Endothelial cell of umbilical vein (primary cell): ENCODE data around the gene ALOX15. TPM values are rescaled to one million over a fixed set of nuclear protein-coding genes. Genes with fewer than 3 reads are reported as not detected.

ENCODE experiments used
- BruUV-seq: library from RNA; stranded (reverse); fragments of 400-500 nt; replicated peaks from 2 replicates; lab custom pipeline; 2021; lab: Mats Ljungman, UMichigan
- CTCF ChIA-PET: fragments of 300-600, 350-600 bp; sonication (Branson Sonifier 250); formaldehyde crosslinking; loops from one replicate; lab custom pipeline; 2021; ENCODE audit warnings: antibody characterized with exemption, inconsistent platforms; lab: Charles Lee
- POLR2A ChIA-PET: fragments of 300-600, 350-600 bp; sonication (Branson Sonifier 250); formaldehyde crosslinking; loops from one replicate; lab custom pipeline; 2021; ENCODE audit warnings: antibody characterized with exemption, inconsistent platforms; lab: Charles Lee
- DNase-seq: peaks from one replicate; pipeline ENCODE4 v3.0.0-alpha.2; 2011; ENCODE audit warnings: low read depth, low spot score
- FAIRE-seq: peaks from 2 replicates; lab custom pipeline; 2011; peaks lifted over from hg19 to GRCh38; lab: Jason Lieb, UNC
- H2AFZ ChIP-seq: 2 replicates; pipeline ENCODE4 v1.6.0; 2012; ENCODE audit warnings: low read depth, low read length, control low read depth, inconsistent platforms
- H3K27ac ChIP-seq: 2 replicates; pipeline ENCODE4 v1.5.1; 2011; ENCODE audit warnings: low read depth, mild to moderate bottlenecking, control low read depth, low read length, moderate library complexity; ENCODE audit not compliant: insufficient read depth
- H3K27me3 ChIP-seq, 2 experiments: 2 replicates each; pipeline versions ENCODE4 v1.6.0 to v1.6.1; 2011; ENCODE audit warnings: low read length in 2 of 2, mixed read lengths in 1 of 2; ENCODE audit not compliant: control insufficient read depth in 2 of 2, insufficient read depth in 2 of 2
- H3K36me3 ChIP-seq, 2 experiments: 2 replicates in 1 of 2; 3 replicates in 1 of 2; pipeline ENCODE4 v1.5.1; 2011; ENCODE audit warnings: low read length in 2 of 2, mild to moderate bottlenecking in 1 of 2, moderate library complexity in 1 of 2; ENCODE audit not compliant: control insufficient read depth in 2 of 2, insufficient read depth in 2 of 2; ENCODE audit errors: extremely low read depth in 1 of 2
- H3K4me1 ChIP-seq: 3 replicates; pipeline ENCODE4 v1.5.1; 2011; ENCODE audit warnings: mild to moderate bottlenecking, low read length; ENCODE audit not compliant: control insufficient read depth, insufficient read depth; ENCODE audit errors: extremely low read depth
- H3K4me2 ChIP-seq: 2 replicates; pipeline ENCODE4 v1.6.1; 2011; ENCODE audit warnings: low read length, control low read depth, mixed read lengths; ENCODE audit not compliant: insufficient read depth
- H3K4me3 ChIP-seq, 3 experiments: fragments of 200-600 bp in 1 of 3; sonication (generic), shearing (Covaris generic) in 1 of 3; replicated peaks in 1 of 3; 2 replicates each; pipeline ENCODE4 v1.5.1; 2011 to 2016; ENCODE audit warnings: control low read depth in 3 of 3, low read length in 3 of 3, mild to moderate bottlenecking in 2 of 3, inconsistent platforms in 1 of 3, low read depth in 1 of 3, moderate library complexity in 1 of 3; ENCODE audit not compliant: insufficient read depth in 1 of 3
- H3K79me2 ChIP-seq: 2 replicates; pipeline ENCODE4 v1.6.0; 2012; ENCODE audit warnings: low read length, inconsistent platforms; ENCODE audit not compliant: control insufficient read depth, insufficient read depth
- H3K9ac ChIP-seq: replicated peaks from 2 replicates; pipeline ENCODE3; 2011; ENCODE audit warnings: low read length, control low read depth; ENCODE audit not compliant: insufficient read depth; ENCODE audit errors: extremely low read depth
- H3K9me1 ChIP-seq: replicated peaks from 3 replicates; pipeline ENCODE4 v1.6.0; 2011; ENCODE audit warnings: mild to moderate bottlenecking, low read length; ENCODE audit not compliant: control insufficient read depth, insufficient read depth; ENCODE audit errors: extremely low read depth
- H3K9me3 ChIP-seq: replicated peaks from 2 replicates; pipeline ENCODE4 v1.5.1; 2012; ENCODE audit warnings: low read length, inconsistent platforms; ENCODE audit not compliant: control insufficient read depth, insufficient read depth
- H4K20me1 ChIP-seq: replicated peaks from 2 replicates; pipeline ENCODE3; 2011; ENCODE audit warnings: mild to moderate bottlenecking, low read length; ENCODE audit not compliant: control insufficient read depth, insufficient read depth; ENCODE audit errors: extremely low read depth
- CTCF ChIP-seq, 2 donors: IDR thresholded peaks; 1 replicate in 1 of 2; 2 replicates in 1 of 2; pipeline ENCODE4 v1.5.1; 2011; ENCODE audit warnings: low read length in 2 of 2, mild to moderate bottlenecking in 2 of 2, moderate library complexity in 2 of 2, control low read depth in 1 of 2, inconsistent platforms in 1 of 2, low read depth in 1 of 2; ENCODE audit not compliant: insufficient read depth in 1 of 2; ENCODE audit errors: extremely low read depth in 1 of 2
- EZH2 ChIP-seq: IDR thresholded peaks from 2 replicates; pipeline ENCODE4 v1.6.1; 2012; ENCODE audit warnings: borderline replicate concordance, low read depth, mild to moderate bottlenecking, moderate library complexity, low read length, inconsistent platforms; ENCODE audit not compliant: severe bottlenecking
- FOS ChIP-seq: IDR thresholded peaks from 2 replicates; pipeline ENCODE4 v1.6.1; 2011; ENCODE audit warnings: mild to moderate bottlenecking, low read length, moderate library complexity, borderline replicate concordance; ENCODE audit not compliant: insufficient read depth
- GATA2 ChIP-seq: IDR thresholded peaks from 2 replicates; pipeline ENCODE4 v1.7.0; 2011; ENCODE audit warnings: low read depth, mild to moderate bottlenecking, moderate library complexity, mixed read lengths, low read length; ENCODE audit not compliant: insufficient read length, insufficient read depth
- JUN ChIP-seq: IDR thresholded peaks from 2 replicates; pipeline ENCODE4 v1.6.1; 2011; ENCODE audit warnings: borderline replicate concordance, low read depth; ENCODE audit not compliant: insufficient read length, insufficient read depth
- MYC ChIP-seq: IDR thresholded peaks from one replicate; pipeline ENCODE4 v1.6.1; 2011; ENCODE audit warnings: mild to moderate bottlenecking, low read depth, low read length
- POLR2A ChIP-seq: IDR thresholded peaks from 2 replicates; pipeline ENCODE4 v1.6.1; 2012; ENCODE audit warnings: low read depth, mild to moderate bottlenecking, control low read depth, low read length
- POLR2AphosphoS5 ChIP-seq: IDR thresholded peaks from 2 replicates; pipeline ENCODE4 v1.6.1; 2012; ENCODE audit warnings: low read depth, mild to moderate bottlenecking, control low read depth, low read length, moderate library complexity; ENCODE audit not compliant: insufficient read depth
- dilution Hi-C: fragments of 300-500 bp; cut with MboI; formaldehyde crosslinking; loops from one replicate; pipeline ENCODE4 v1.15.0; 2019; ENCODE audit warnings: low sequenced_read_pairs; ENCODE audit not compliant: extremely low pct_ligation_motif_present
- intact Hi-C: fragments of 100-400 bp; cut with micrococcal nuclease; formaldehyde crosslinking; loops from one replicate; pipeline ENCODE4 v1.10.0; 2022
- polyA plus RNA-seq, 4 experiments: library from polyadenylated mRNA; depleted of rRNA in 3 of 4; stranded (reverse) in 3 of 4; unstranded in 1 of 4; fragments of >200 nt; gene quantifications; 2 replicates each; pipeline versions ENCODE4 v1.2.1 to v1.2.3, GENCODE V29; 2011 to 2012; ENCODE audit warnings: missing spikeins in 1 of 4
- total RNA-seq: library from RNA; stranded (reverse); gene quantifications from 2 replicates; pipeline ENCODE4 v1.2.3, GENCODE V29; 2021
- TF ChIP-seq, protein P1 (sequence below): IDR thresholded peaks from 2 replicates; pipeline ENCODE4 v1.6.1; 2011; ENCODE audit not compliant: insufficient read depth, insufficient read length

ALOX15 gene
- total and polyA plus RNA-seq, 2 donors (not counting 3 experiments of a cell fraction or from before 2014, with no cell fraction given) = not detected

DNA sequence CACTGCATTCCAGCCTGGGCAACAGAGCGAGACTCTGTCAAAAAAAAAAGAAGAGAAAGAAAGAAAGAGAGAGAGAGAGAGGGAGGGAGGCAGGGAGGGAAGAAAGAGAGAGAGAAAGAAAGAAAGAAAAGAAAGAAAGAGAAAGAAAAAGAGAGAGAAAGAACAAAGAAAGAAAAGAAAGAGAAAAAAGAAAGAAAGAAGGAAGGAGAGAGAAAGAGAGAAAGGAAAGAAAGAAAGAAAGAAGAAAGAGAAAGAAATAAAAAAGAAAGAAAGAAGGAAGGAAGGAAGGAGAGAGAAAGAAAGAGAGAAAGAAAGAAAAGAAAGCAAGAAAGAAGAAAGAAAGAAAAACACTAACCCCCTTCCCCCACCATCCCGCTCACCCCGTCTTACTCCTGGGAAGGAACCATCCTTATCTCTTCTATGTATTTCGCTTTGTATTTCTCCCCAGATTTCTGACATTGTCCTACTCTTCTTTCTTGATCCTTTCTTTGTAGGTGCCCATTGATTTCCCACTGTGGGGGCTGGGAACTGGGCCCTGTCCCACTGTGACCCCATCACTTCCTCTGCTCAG, 20.9 kb downstream of the ALOX15 start:
- H3K4me1 ChIP-seq = no peaks in the 10 kb centered on the region
- no peaks in the 10 kb centered on the region for H4K20me1 ChIP-seq
- H3K27ac ChIP-seq = no peak overlapping the region
- no peaks in the 10 kb centered on the region for H3K9me1 ChIP-seq
- intact Hi-C loops (no loop called here), dilution Hi-C loops (no loop called here)
- no peak overlapping the region for H2AFZ ChIP-seq
- ChIA-PET POLR2A (no interaction called here), CTCF (interaction anchor here (1.0 to 7.0 kb wide), 2 partner anchors 52 to 54 kb away, joined by 4 to 213 read pairs; no protein-coding TSS in a partner anchor)
- FAIRE-seq (no peak), DNase-seq (no peak)
- no peak overlapping the region for H3K4me2 ChIP-seq
- no TSS peak for BruUV-seq
- no peak overlapping the region for H3K9ac ChIP-seq
- no peak overlapping the region for H3K4me3 ChIP-seq
- no peaks in the 10 kb centered on the region for H3K79me2 ChIP-seq
- TF ChIP-seq POLR2A (no peak), EZH2 (no peak), POLR2AphosphoS5 (no peak), FOS (no peak), MYC (no peak), CTCF (IDR thresholded peaks at IDR 0.05; ENCODE audit: extremely low read depth in 1 of 2, insufficient read depth in 1 of 2, low read depth in 1 of 2, low read length in 2 of 2) (no peak), GATA2 (no peak), JUN (no peak)
- TF ChIP-seq, protein P1, sequence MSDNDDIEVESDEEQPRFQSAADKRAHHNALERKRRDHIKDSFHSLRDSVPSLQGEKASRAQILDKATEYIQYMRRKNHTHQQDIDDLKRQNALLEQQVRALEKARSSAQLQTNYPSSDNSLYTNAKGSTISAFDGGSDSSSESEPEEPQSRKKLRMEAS = no peak
- H3K9me3 ChIP-seq = no peaks in the 10 kb centered on the region
- no peaks in the 10 kb centered on the region for H3K36me3 ChIP-seq
- peaks cover 9 to 21% of the 10 kb centered on the region in 2 experiments for H3K27me3 ChIP-seq
